GM23338 (cell line): ENCODE data around the gene CERS5.

Source experiments
- CTCF ChIP-seq, 2 experiments: fragments of 200-600 bp in 1 of 2; sonication (generic) in 1 of 2; conservative IDR thresholded peaks; 2 replicates each; pipeline versions ENCODE4 v1.5.1 to v1.6.1; 2016 to 2017; ENCODE audit warnings: antibody characterized with exemption in 2 of 2, low read depth in 2 of 2, mild to moderate bottlenecking in 2 of 2, moderate library complexity in 1 of 2
- EZH2 ChIP-seq: fragments of 200-600 bp; sonication (generic); IDR thresholded peaks from one replicate; pipeline ENCODE4 v1.8.0; 2017; ENCODE audit warnings: antibody characterized with exemption, mild to moderate bottlenecking, low read depth; ENCODE audit not compliant: unreplicated experiment
- EZH2phosphoT487 ChIP-seq: fragments of 200-600 bp; sonication (generic); IDR thresholded peaks from one replicate; pipeline ENCODE4 v1.8.1; 2018; ENCODE audit warnings: antibody characterized with exemption; ENCODE audit not compliant: unreplicated experiment
- POLR2AphosphoS5 ChIP-seq: IDR thresholded peaks from 2 replicates; pipeline ENCODE4 v1.6.1; 2016; ENCODE audit warnings: antibody characterized with exemption, low read depth

DNA sequence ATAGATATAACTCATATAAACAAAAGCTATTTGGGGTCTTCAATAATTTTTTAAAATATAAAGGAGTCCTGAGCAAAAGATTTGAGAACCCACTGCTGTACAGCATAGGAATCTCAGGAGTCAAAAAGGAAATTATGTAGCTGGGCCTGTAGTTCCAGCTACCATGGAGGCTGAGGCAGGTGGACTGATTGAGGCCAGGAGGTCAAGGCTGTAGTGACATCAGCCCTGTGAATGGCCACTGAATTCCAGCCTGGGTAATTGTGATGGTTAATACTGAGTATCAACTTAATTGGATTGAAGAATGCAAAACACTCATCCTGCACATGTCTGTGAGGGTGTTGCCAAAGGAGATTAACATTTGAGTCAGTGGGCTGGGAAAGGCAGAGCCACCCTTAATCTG, 10.5 kb downstream of the CERS5 start:
- TF ChIP-seq CTCF (conservative IDR thresholded peaks at IDR 0.05; ENCODE audit: low read depth in 2 of 2) (no peak), EZH2 (no peak), POLR2AphosphoS5 (no peak), EZH2phosphoT487 (no peak)
